ENCODE data around the gene RAB6B.

Gene RAB6B

GRCh38 chr3:133895208-133896001, at the start of gene RAB6B:
RAB6B (minus strand) TSS chr3:133895882; CDS start chr3:133895466, 416 bp downstream.
- no peak for DNase-seq (ENCODE audit: low read depth)

DNA sequence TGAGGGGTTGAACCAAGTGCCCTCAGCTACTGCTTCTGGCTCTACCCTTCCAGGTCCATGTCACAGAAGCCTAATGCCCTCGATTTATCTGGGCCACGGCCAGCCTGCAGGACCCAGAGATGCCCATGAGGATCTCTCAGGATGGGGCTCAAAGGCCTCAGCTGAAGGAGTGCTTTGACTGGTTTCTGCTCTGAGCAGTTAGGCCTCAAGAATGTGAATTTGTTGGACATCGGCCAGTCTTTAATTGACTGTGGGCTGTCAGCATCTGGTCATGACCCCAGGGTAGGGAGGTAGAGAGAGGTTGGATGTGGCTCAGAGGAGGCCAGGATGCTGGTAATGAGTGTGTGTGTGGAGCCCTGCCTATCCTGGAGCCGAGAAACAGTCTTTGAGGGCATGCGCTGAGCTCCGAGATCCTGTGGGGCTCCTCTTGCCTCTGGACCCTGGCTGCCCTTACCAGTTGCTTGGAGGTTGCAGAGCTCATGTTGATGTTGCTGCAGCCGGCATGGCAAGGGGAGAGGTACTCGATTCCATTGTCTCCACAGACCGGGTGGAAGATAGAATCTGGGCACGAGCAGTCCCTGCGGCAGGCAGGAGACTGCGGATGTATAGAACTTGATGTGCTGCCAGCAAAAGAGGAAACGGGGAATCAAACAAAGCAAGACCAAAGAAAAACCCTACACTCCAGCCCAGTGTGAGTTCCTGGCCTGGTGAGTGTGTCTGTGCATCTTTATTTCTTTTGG, 49.1 kb upstream of the RAB6B start:
- no peak for DNase-seq (ENCODE audit: low read depth)

- DNase-seq (ENCODE audit: low read depth) = no peak
These were observed 48.5 kb upstream of the RAB6B start for GRCh38 chr3:133944181-133944580.

GRCh38 chr3:133943639-133944141, 48.0 kb upstream of the RAB6B start:
- no peak for DNase-seq (ENCODE audit: low read depth)

DNA sequence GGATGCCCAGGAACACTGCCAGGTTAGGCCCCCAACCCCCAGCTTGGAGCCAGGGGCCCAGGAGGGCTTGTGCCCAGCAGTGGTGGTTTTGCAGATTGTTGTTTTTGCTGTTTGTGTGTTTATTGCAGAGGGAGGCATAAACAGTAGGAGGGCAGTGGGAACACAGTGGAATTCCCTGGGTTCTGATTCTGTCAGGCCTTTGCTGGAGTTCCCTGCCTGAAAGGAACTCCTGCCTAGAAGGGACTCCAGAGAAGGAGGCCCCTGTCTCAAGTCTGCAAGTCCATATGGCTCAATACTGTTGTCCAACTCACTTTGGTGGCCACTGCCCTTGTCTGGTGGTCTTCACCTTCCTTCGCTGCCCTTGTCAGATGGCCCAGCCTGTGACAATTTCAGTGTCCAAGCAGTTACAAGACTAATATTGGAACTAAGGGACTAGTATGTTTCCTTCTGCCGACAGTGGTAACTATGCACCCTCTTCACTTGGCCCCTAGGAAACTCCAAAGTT, 47.4 kb upstream of the RAB6B start:
- no peak for DNase-seq (ENCODE audit: low read depth)

DNA sequence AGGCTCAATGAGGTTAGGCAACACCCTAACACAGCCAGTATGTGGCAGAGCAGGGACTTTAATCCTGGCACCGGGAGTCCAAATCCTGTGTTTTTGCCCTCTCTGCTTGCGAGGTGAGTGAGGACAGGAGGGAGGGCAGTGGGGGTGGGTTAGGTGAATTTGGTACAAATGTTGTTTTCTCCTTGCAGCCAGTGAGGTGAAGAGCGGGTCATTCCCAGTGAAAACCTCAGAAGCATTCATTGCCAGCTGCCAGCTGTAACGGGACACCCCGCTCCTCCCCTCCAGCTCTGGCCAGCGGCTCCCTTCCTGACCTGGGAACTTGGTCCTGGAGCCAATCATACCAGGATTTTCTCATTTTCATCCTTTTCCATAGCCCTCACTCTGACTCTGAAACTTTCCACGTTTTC, 45.7 kb upstream of the RAB6B start:
- no peak for DNase-seq (ENCODE audit: low read depth)

GRCh38 chr3:133940536-133940935, 44.9 kb upstream of the RAB6B start:
- no peak for DNase-seq (ENCODE audit: low read depth)

DNA sequence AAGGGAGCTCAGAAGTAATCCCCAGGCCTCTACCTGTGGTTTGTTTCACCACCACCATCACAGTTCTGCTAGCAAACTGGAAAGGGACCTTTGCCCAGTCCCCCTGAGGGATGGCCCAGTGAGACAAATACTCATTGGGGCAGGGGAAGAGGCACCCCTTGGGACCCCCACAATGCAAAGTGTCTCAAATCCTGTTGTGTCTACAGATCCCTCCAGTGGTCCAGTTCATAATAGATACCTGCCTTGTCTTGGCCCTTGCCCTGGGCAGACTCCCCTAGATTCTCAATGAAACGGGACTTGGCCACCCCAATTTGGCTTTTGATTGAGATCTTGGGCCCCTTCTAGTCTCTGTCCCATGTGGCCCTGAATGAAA, 43.8 kb upstream of the RAB6B start:
- no peak for DNase-seq (ENCODE audit: low read depth)

GRCh38 chr3:133938770-133939462, 43.2 kb upstream of the RAB6B start:
- no peak for DNase-seq (ENCODE audit: low read depth)

DNA sequence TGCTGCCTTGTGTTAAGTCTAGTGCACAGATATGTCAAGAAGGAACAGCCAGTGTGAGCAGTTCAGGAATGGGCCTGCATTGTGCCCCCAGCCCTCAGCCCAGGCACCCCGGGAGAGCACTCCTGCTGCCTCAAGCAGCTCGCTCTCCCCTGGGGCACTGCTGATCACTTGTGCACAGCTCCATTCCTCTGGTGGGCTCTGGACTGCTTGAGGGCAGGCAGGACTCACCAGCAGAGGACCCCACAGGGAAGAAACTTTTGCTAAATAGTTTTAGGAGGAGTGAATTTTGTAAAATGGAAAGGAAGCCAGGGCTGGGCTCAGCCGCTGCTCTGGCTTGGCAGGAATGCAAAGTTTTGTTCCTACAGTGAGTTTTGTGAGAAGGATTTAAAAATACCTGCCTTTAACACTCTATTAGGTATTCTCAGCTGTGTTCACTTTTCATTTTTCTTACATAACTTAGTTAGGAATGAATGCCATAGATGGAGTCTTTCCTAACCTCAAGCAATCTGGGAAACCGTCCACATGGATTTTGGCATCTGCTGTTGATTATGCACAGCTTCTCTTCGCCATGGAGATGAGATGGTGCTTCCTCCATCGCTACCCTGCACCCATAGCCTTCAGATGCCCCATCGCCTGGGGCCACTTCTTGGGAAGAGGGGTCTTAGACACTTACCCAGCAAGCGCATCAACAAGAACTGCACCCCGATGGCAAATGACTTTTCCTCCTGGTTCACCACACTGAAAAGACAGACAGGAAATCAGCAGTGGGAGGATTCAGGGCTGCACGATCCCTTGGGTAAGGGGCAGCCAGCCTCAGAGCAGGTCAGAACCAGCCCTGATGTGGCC, 42.3 kb upstream of the RAB6B start:
- no peak for DNase-seq (ENCODE audit: low read depth)

DNA sequence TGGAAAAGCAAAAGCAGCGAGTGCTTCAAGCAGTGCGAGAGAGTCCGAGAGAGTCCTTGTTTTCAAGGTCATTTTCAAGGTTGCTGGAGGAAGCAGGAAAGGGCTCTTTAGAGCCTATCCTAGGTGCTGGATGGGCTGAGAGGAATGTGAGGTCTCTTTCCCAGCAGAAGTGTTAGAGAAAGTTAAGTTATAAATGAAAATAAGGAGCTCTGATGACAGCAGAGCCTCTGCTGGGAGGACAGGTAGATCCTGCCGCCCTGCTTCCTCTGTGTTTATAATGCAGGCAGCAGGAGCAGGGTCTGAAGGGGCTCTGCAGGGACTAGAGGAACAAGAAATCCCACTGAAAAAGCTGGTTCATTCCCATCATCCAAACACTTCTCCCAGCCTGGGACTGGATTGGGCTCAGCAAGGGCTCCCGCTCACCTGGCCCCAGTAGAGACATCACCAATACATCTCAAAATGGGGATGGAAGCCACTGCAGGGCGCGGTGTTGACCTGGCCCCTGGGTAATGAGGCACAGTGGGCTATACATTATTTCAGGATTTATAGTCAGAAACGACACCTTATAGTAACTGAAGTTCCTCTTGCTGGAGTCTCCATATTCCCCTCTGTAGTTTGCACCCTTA, 41.5 kb upstream of the RAB6B start:
- DNase-seq (ENCODE audit: low read depth) = no peak

DNA sequence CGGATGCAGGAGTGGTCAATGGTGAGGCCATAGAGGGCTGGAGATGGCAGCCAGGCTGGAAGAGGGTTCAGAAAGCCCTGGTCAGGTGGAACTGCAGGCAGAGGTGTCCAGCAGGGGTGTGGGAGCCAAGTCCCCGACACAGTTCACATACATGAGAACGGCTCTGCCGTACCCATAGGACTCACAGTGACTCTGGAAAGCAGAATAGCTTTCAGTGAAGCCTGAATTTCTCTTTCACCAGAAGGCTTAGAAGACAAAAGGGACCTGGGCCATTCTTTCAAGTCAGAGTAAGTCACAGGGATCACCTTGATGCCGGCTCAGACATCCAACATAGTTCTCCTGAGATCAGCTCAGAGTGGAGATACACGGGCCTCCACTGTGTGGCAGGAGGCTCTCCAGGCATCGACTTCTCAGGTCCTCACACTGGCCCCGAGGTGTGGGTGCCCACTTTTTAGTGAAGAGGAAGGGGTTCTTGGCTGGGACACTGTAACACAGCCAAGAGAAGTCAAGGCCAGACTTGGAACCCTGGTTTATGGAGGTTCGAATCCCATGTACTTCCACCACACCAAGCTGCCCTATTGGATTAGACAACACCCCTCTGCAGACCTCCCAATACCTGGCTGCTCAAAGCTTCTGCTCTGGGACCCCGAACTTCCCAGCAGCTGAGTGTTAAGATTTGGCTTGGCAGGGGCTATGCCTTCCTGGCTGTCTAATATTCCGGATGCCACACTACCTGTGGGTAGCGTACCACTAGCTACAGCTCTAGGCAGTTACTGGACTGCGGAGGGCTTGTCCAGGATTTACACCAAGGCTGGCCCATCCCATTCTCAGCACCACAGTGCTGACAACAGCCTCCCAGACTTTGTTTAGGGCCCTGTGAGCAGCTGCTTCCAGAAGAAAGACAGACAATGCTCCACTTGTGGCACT, 40.4 kb upstream of the RAB6B start:
- no peak for DNase-seq (ENCODE audit: low read depth)

DNA sequence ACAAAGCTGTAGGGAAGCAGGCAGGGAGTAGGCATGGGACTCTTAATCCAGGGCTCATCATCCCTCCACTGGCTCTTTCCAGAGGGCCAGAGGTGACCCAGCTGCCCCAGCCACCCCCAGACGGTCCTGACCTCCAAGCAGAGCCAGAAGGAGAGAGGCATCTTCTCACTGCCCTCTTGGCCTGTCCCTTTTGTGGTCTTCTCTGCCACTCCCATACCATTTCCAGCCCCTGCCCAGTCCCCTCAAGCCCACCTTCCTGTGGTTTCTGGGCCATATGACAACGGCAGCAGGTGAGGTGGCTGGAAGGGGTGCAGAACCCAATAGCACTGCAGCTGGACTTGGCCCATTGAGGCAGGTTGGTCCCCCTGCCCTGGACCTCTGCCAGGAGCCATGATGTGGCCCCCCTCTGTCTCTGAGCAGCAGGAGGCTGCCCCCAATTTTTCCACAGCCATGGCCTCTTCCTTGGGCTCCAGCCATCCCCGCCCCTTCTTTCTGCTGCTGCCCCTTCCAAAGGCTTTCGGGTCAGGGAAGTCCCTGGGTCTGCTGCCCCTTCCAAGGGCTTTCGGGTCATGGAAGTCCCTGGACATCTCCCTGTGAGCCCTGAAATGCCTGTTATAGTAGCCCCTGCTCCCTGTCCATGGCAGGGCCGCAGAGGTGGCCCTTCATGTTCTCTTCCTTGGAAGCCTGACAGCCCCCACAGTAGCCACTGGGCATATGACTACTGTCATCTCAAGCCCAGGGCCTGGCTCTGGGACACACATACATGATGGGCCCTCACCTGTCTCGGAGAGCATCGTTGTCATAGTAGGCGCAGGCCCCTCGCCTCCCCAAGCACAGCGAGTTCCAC, 39.5 kb upstream of the RAB6B start:
- no peak for DNase-seq (ENCODE audit: low read depth)

GRCh38 chr3:133934073-133934970, 38.6 kb upstream of the RAB6B start:
- DNase-seq (ENCODE audit: low read depth) = no peak

DNA sequence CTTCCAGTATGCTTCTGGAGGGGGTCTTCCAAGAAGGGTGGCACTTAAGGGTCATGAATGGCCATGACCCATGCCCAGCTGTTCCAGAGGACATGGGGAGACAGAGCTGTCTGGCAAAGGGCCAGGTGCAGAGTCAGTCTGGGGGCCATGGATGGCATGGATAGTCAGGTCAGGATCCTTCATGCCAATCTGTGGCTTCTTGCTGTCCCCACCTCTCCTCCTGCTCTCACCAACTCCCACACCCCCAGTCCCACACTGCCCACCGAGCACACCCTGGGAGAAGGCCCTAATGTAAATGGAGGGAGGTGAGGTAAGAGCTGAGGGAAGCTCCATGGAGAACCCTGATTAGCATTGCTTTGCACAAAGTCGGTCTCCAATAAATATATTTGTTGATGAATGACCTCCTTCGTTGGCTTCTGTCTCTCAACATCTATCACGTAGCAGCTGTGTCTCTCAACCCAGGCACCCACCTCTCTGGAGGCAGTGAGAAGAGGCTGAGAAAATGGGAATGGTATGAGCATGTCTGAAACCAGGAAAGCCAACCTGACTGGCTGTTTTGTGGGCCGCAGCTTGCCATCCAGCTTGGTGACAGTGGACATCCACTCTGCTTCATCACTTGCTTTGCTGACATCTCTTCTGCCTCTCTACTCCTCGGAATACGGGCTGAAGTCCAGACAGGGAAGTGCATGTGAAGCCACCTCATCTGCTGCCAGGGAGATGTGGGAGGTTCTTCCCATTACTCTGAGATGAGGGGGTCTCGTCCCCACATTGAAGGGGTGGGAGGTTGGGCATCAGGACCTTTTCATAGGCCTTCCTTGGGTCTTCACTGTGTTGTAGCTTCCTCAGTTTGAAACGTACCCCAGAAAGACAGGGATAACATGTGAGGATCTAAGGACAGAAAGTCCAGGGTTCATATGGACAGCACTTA, 37.7 kb upstream of the RAB6B start:
- no peak for DNase-seq (ENCODE audit: low read depth)

GRCh38 chr3:133932009-133932408, 36.3 kb upstream of the RAB6B start:
- no peak for DNase-seq (ENCODE audit: low read depth)

DNA sequence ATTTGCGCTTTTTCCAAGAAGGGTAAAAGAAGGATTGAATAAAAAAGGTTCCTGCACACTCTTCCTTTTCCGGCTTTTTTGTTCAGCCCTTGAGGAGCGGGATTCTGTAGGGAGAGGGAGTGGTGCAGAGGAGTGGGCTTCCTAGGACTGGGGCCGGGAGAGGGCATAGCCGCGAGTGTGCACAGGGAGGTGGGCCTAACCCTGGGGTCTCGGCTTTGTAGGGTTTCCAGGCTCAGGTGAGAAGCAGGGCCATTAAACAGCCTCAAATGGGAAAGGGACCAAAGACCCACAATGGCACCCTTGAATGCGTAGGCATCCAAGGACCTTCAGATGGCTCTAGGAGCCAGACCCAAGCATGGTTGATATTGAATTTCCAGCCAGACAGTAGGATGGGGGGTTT, 35.4 kb upstream of the RAB6B start:
- no peak for DNase-seq (ENCODE audit: low read depth)
